Stimulated activated effector memory CD8-positive, alpha-beta T cell treated with anti-CD3 and anti-CD28 coated beads, Interleukin-12 subunit alpha, Interleukin-12 subunit beta, amount 100 ng/mL, for 72 hours (primary cell): Measurements from ENCODE around the gene FCN1.

Experiments used
- ATAC-seq: fragments of 150-1000 bp; cut with Tn5 transposase; 2 replicates; pipeline ENCODE4 v1.10.0; 2021
- DNase-seq, 2 donors: peaks; one replicate each; pipeline ENCODE4 v3.0.0; 2021 to 2022; ENCODE audit warnings: low spot score in 2 of 2
- H3K27ac Mint-ChIP-seq: one replicate; pipeline ENCODE4 v1.8.0; 2022; ENCODE audit warnings: mild to moderate bottlenecking, mixed read lengths
- H3K36me3 Mint-ChIP-seq: one replicate; pipeline ENCODE4 v1.8.0; 2022; ENCODE audit warnings: mild to moderate bottlenecking, mixed read lengths
- H3K4me1 Mint-ChIP-seq: one replicate; pipeline ENCODE4 v1.8.0; 2022; ENCODE audit warnings: mixed read lengths
- H3K4me3 Mint-ChIP-seq: one replicate; pipeline ENCODE4 v1.8.0; 2022; ENCODE audit warnings: mild to moderate bottlenecking, mixed read lengths
- H3K9me3 Mint-ChIP-seq: one replicate; pipeline ENCODE4 v1.8.0; 2022; ENCODE audit warnings: mixed read lengths

The FCN1 gene

DNA sequence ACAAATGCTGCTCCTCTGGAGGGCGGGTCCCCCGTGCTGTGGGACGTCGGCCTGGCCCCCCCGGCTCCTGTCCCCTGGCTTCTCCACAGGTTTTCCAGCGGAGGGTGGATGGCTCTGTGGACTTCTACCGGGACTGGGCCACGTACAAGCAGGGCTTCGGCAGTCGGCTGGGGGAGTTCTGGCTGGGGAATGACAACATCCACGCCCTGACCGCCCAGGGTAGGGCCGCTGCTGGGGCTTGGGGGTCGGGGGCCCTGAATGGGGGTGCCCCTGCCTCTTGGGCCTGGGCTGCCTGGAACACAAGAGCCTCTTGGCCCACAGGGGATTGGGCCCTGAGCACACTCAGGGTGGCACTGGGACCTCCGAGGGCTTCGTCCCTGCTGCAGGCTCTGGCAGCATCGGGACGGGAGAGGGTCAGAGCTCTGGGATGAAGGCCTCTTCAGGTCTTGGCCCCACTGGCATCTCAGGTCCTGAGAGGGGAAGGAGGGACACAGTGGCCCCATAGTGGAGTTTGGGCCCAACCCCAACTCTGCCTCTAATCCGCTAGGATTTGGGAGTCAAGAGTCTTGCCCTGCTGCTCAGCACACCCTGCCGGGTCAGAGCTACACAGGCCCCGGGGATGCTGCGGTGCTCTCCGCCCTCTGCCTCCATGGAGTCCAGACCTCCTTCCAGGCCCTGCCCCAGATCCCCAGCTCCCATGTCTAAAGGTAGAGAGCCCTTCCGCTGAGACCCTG lies 31.9 kb downstream of the FCN1 start:
- Mint-ChIP-seq H3K36me3 (no peaks in the 10 kb centered on the region), H3K4me1 (peaks cover 5% of the 10 kb centered on the region), H3K27ac (no peak overlapping the region), H3K4me3 (no peak overlapping the region), H3K9me3 (no peaks in the 10 kb centered on the region)
- peak in 1 of 2 donors; percentile 15 for DNase-seq
- no peak for ATAC-seq

- H3K36me3 Mint-ChIP-seq = no peaks in the 10 kb centered on the region
- ATAC-seq (no peak), DNase-seq (peak in 1 of 2 donors; percentile 32)
- H3K4me1 Mint-ChIP-seq = peaks cover 5% of the 10 kb centered on the region
- H3K9me3 Mint-ChIP-seq = no peaks in the 10 kb centered on the region
- no peak overlapping the region for H3K4me3 Mint-ChIP-seq
- H3K27ac Mint-ChIP-seq = no peak overlapping the region
Observed at GRCh38 chr9:134885001-134885678, 32.6 kb downstream of the FCN1 start.

- Mint-ChIP-seq H3K9me3 (no peaks in the 10 kb centered on the region), H3K27ac (no peak overlapping the region), H3K4me3 (no peak overlapping the region), H3K36me3 (no peaks in the 10 kb centered on the region), H3K4me1 (peaks cover 5% of the 10 kb centered on the region)
- ATAC-seq (no peak), DNase-seq (peak in 1 of 2 donors; percentile 32)
Observed at GRCh38 chr9:134884492-134884891, 33.2 kb downstream of the FCN1 start.

GRCh38 chr9:134883040-134883782 lies 34.5 kb downstream of the FCN1 start:
- H3K36me3 Mint-ChIP-seq = no peaks in the 10 kb centered on the region
- H3K27ac Mint-ChIP-seq = no peak overlapping the region
- H3K9me3 Mint-ChIP-seq = no peaks in the 10 kb centered on the region
- ATAC-seq = no peak
- H3K4me3 Mint-ChIP-seq = no peak overlapping the region
- H3K4me1 Mint-ChIP-seq = peaks cover 5% of the 10 kb centered on the region
- peak in 1 of 2 donors; percentile 26 for DNase-seq

- no peaks in the 10 kb centered on the region for H3K36me3 Mint-ChIP-seq
- DNase-seq = peak in 1 of 2 donors; percentile 38
- H3K9me3 Mint-ChIP-seq = no peaks in the 10 kb centered on the region
- no peak overlapping the region for H3K4me3 Mint-ChIP-seq
- H3K27ac Mint-ChIP-seq = no peak overlapping the region
- H3K4me1 Mint-ChIP-seq = no peaks in the 10 kb centered on the region
- ATAC-seq = no peak
Observed at GRCh38 chr9:134882204-134882785, 35.4 kb downstream of the FCN1 start.

- DNase-seq = peak in 1 of 2 donors; percentile 12
- Mint-ChIP-seq H3K4me1 (no peaks in the 10 kb centered on the region), H3K27ac (no peak overlapping the region), H3K9me3 (no peaks in the 10 kb centered on the region), H3K36me3 (no peaks in the 10 kb centered on the region), H3K4me3 (no peak overlapping the region)
- no peak for ATAC-seq
Observed at GRCh38 chr9:134881313-134881670, 36.4 kb downstream of the FCN1 start.

GRCh38 chr9:134880484-134881312 lies 37.0 kb downstream of the FCN1 start, which contains the start of gene FCN2:
TSS of gene FCN2 (plus strand) at chr9:134880810. CDS start at chr9:134880822, 12 bp downstream.
- H3K4me1 Mint-ChIP-seq = no peaks in the 10 kb centered on the region
- no peaks in the 10 kb centered on the region for H3K9me3 Mint-ChIP-seq
- ATAC-seq (no peak), DNase-seq (peak in 1 of 2 donors; percentile 17)
- no peak within 1 kb of the TSS for H3K4me3 Mint-ChIP-seq
- no peaks in the 10 kb centered on the region for H3K36me3 Mint-ChIP-seq
- no peak within 1 kb of the TSS for H3K27ac Mint-ChIP-seq

GRCh38 chr9:134879664-134880483 lies 37.8 kb downstream of the FCN1 start:
- H3K36me3 Mint-ChIP-seq = no peaks in the 10 kb centered on the region
- H3K9me3 Mint-ChIP-seq = no peaks in the 10 kb centered on the region
- no peaks in the 10 kb centered on the region for H3K4me1 Mint-ChIP-seq
- no peak overlapping the region for H3K4me3 Mint-ChIP-seq
- peak in 1 of 2 donors; percentile 22 for DNase-seq
- H3K27ac Mint-ChIP-seq = no peak overlapping the region
- ATAC-seq = no peak

DNA sequence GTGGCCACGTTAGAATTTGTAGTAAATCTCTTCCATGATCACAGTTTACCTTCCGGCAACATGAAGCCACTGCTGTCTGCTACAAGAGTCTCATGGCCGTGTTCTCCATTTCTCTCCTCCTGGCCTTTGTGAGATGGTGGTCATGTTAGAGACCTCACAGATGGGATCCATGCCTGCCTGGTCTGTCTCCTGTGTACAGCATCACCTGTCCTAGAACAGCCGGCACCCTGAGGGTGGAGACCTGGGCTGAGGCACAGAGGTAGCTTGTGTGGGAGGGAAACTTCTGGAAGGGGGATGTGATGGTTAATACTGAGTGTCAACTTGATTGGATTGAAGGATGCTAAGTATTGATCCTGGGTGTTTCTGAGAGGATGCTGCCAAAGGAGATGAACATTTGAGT lies 40.2 kb downstream of the FCN1 start:
- H3K9me3 Mint-ChIP-seq = no peaks in the 10 kb centered on the region
- H3K27ac Mint-ChIP-seq = no peak overlapping the region
- H3K4me1 Mint-ChIP-seq = no peaks in the 10 kb centered on the region
- no peaks in the 10 kb centered on the region for H3K36me3 Mint-ChIP-seq
- DNase-seq (peak in 1 of 2 donors; percentile 20), ATAC-seq (no peak)
- H3K4me3 Mint-ChIP-seq = no peak overlapping the region

- DNase-seq = no peak
Observed at GRCh38 chr9:134875371-134875770, 42.3 kb downstream of the FCN1 start.

DNA sequence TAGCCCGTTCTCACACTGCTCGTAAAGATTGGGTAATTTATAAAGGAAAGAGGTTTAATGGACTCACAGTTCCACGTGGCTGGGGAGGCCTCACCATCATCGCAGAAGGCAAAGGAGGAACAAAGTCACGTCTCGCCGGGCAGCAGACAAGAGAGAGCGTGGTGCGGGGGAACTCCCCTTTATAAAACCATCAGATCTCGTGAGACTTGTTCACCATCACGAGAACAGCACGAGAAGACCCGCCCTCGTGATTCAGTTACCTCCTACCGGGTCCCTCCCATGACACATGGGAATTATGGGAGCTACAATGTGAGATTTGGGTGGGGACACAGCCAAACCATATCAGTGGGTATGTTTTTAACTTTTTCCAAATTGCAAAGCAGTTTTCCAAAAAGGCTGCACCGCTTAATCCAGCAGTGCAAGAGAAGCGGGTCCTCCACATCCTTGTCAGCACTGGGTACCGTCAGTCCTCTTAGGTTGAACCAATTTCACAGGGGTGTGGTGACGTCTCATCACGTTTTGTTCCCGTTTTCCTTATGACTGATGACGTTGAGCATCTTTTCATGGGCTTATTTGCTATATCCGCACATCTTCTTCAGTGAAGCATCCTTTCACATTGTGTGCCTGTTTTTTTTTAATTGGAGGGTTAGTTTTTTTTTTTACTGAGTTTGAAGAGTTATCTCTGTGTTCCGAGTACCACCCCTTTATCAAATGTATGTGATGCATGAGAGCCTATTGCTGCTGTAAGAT lies 45.1 kb downstream of the FCN1 start:
- ATAC-seq (no peak), DNase-seq (no peak)
- Mint-ChIP-seq H3K4me3 (no peak overlapping the region), H3K4me1 (no peaks in the 10 kb centered on the region), H3K9me3 (no peaks in the 10 kb centered on the region), H3K27ac (no peak overlapping the region), H3K36me3 (no peaks in the 10 kb centered on the region)

More at GRCh38 chr9:134875371-134875770, 42.3 kb downstream of the FCN1 start:
- no peak overlapping the region for H3K4me3 Mint-ChIP-seq
- H3K4me1 Mint-ChIP-seq = no peaks in the 10 kb centered on the region
- ATAC-seq = no peak
- no peaks in the 10 kb centered on the region for H3K9me3 Mint-ChIP-seq
- H3K27ac Mint-ChIP-seq = no peak overlapping the region
- no peaks in the 10 kb centered on the region for H3K36me3 Mint-ChIP-seq

GRCh38 chr9:134871697-134872340 lies 45.9 kb downstream of the FCN1 start:
- no peak for ATAC-seq
- no peaks in the 10 kb centered on the region for H3K36me3 Mint-ChIP-seq
- no peak overlapping the region for H3K27ac Mint-ChIP-seq
- H3K4me3 Mint-ChIP-seq = no peak overlapping the region
- H3K9me3 Mint-ChIP-seq = no peaks in the 10 kb centered on the region
- no peaks in the 10 kb centered on the region for H3K4me1 Mint-ChIP-seq
- no peak for DNase-seq
